ENCODE measurements around the gene MSANTD2.

GRCh38 chr11:124829986-124830385, 29.8 kb upstream of the MSANTD2 start:
- TF ChIP-seq CTCF (IDR thresholded peaks at IDR 0.05; ENCODE audit: low read depth, low read length) (no peak), EZH2phosphoT487 (IDR thresholded peaks at IDR 0.05; ENCODE audit: low read depth) (no peak)
